AG10803 (cell line): ENCODE results near the gene TMEM138.

ENCODE experiments used
- DNase-seq: peaks from one replicate; pipeline ENCODE4 v3.0.0; 2010; ENCODE audit warnings: low read depth
- H3K4me3 ChIP-seq: 2 replicates; pipeline ENCODE4 v1.5.1; 2011; ENCODE audit warnings: mild to moderate bottlenecking, low read length, control low read depth
- CTCF ChIP-seq: conservative IDR thresholded peaks from 2 replicates; pipeline ENCODE4 v1.5.1; 2011; ENCODE audit warnings: mild to moderate bottlenecking, low read length, control low read depth, inconsistent platforms

The TMEM138 gene

GRCh38 chr11:61349916-61350315 is 12.3 kb upstream of the TMEM138 start:
- DNase-seq: no peak
- no peak for TF ChIP-seq CTCF
- no peak overlapping the region for H3K4me3 ChIP-seq

- no peak overlapping the region for H3K4me3 ChIP-seq
- no peak for TF ChIP-seq CTCF
- DNase-seq: no peak
Observed at GRCh38 chr11:61350336-61350735, 11.8 kb upstream of the TMEM138 start.

- no peak for TF ChIP-seq CTCF
- DNase-seq: no peak
- no peak overlapping the region for H3K4me3 ChIP-seq
Observed at GRCh38 chr11:61350803-61351202, 11.4 kb upstream of the TMEM138 start.

GRCh38 chr11:61352038-61352437 is 10.1 kb upstream of the TMEM138 start:
- no peak overlapping the region for H3K4me3 ChIP-seq
- TF ChIP-seq CTCF: no peak
- no peak for DNase-seq

- H3K4me3 ChIP-seq: no peak overlapping the region
- no peak for TF ChIP-seq CTCF
- DNase-seq: no peak
Observed at GRCh38 chr11:61353131-61354067, 8.8 kb upstream of the TMEM138 start.

- no peak for DNase-seq
- H3K4me3 ChIP-seq: no peak overlapping the region
- TF ChIP-seq CTCF: no peak
Observed at GRCh38 chr11:61354208-61354607, 8.0 kb upstream of the TMEM138 start.

GRCh38 chr11:61356706-61357105 is 5.5 kb upstream of the TMEM138 start:
- DNase-seq: no peak
- no peak overlapping the region for H3K4me3 ChIP-seq
- no peak for TF ChIP-seq CTCF
